Liver (tissue), 2 donors: Measurements from ENCODE around the gene ROR1.

Source experiments
- TF ChIP-seq, protein P1 (sequence below): IDR thresholded peaks from 2 replicates; pipeline ENCODE4 v1.6.1; 2016; ENCODE audit warnings: antibody characterized with exemption, mild to moderate bottlenecking
- TF ChIP-seq, protein P2 (sequence below): fragments of 150-350 bp; IDR thresholded peaks from 2 replicates; pipeline ENCODE4 v1.5.1; 2017; ENCODE audit warnings: improper control_type of control experiment, low read depth, low read length; ENCODE audit not compliant: missing input control
- donor health status: healthy.

- TF ChIP-seq, protein P1, sequence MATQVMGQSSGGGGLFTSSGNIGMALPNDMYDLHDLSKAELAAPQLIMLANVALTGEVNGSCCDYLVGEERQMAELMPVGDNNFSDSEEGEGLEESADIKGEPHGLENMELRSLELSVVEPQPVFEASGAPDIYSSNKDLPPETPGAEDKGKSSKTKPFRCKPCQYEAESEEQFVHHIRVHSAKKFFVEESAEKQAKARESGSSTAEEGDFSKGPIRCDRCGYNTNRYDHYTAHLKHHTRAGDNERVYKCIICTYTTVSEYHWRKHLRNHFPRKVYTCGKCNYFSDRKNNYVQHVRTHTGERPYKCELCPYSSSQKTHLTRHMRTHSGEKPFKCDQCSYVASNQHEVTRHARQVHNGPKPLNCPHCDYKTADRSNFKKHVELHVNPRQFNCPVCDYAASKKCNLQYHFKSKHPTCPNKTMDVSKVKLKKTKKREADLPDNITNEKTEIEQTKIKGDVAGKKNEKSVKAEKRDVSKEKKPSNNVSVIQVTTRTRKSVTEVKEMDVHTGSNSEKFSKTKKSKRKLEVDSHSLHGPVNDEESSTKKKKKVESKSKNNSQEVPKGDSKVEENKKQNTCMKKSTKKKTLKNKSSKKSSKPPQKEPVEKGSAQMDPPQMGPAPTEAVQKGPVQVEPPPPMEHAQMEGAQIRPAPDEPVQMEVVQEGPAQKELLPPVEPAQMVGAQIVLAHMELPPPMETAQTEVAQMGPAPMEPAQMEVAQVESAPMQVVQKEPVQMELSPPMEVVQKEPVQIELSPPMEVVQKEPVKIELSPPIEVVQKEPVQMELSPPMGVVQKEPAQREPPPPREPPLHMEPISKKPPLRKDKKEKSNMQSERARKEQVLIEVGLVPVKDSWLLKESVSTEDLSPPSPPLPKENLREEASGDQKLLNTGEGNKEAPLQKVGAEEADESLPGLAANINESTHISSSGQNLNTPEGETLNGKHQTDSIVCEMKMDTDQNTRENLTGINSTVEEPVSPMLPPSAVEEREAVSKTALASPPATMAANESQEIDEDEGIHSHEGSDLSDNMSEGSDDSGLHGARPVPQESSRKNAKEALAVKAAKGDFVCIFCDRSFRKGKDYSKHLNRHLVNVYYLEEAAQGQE = no peak
- TF ChIP-seq, protein P2, sequence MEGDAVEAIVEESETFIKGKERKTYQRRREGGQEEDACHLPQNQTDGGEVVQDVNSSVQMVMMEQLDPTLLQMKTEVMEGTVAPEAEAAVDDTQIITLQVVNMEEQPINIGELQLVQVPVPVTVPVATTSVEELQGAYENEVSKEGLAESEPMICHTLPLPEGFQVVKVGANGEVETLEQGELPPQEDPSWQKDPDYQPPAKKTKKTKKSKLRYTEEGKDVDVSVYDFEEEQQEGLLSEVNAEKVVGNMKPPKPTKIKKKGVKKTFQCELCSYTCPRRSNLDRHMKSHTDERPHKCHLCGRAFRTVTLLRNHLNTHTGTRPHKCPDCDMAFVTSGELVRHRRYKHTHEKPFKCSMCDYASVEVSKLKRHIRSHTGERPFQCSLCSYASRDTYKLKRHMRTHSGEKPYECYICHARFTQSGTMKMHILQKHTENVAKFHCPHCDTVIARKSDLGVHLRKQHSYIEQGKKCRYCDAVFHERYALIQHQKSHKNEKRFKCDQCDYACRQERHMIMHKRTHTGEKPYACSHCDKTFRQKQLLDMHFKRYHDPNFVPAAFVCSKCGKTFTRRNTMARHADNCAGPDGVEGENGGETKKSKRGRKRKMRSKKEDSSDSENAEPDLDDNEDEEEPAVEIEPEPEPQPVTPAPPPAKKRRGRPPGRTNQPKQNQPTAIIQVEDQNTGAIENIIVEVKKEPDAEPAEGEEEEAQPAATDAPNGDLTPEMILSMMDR = no peak
These were observed 338.0 kb downstream of the ROR1 start for GRCh38 chr1:64111787-64112186.
